NCI-H748 treated with DMSO at 0.1 percent for 48 hours (cell line): ENCODE results near the gene LEFTY2.
"Not testable (repeated sequence)": the region's sequence is repeated elsewhere in the genome, so short reads cannot be mapped to it uniquely, and the experiment has no call there.

Experiments used
- DNase-seq: peaks from one replicate; lab custom pipeline; 2025; lab: John Stamatoyannopoulos, UW

Gene LEFTY2, protein sequence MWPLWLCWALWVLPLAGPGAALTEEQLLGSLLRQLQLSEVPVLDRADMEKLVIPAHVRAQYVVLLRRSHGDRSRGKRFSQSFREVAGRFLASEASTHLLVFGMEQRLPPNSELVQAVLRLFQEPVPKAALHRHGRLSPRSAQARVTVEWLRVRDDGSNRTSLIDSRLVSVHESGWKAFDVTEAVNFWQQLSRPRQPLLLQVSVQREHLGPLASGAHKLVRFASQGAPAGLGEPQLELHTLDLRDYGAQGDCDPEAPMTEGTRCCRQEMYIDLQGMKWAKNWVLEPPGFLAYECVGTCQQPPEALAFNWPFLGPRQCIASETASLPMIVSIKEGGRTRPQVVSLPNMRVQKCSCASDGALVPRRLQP

GRCh38 chr1:225941187-225941941 lies at the start of gene LEFTY2:
Gene LEFTY2 (minus strand): TSS chr1:225941220. CDS start chr1:225941140, 80 bp downstream.
- DNase-seq, result no peak

GRCh38 chr1:225987491-225988316 lies 46.7 kb upstream of the LEFTY2 start:
- no peak for DNase-seq

DNA sequence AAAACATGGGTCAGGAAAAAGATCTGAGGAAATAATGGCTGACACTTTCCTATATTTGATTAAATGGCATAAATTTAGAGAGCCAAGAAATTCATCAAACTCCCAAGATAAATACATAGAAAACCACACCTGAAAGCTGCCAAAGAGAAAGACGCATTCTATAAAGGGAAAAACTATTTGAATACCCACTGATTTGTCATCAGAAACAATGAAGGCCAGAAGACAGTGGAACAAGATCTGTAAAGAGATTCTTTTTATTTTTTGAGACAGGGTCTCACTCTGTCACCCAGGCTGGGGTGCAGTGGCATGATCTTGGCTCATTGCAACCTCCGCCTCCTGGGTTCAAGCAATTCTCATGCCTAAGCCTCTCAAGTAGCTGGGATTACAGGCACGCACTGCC lies 40.7 kb upstream of the LEFTY2 start:
- DNase-seq, result no peak

GRCh38 chr1:225980005-225980836 lies 39.2 kb upstream of the LEFTY2 start:
- DNase-seq, result no peak

- no peak for DNase-seq
These were observed 38.4 kb upstream of the LEFTY2 start for GRCh38 chr1:225979421-225979820.

- DNase-seq, result no peak
These were observed 37.1 kb upstream of the LEFTY2 start for GRCh38 chr1:225977937-225978748.

DNA sequence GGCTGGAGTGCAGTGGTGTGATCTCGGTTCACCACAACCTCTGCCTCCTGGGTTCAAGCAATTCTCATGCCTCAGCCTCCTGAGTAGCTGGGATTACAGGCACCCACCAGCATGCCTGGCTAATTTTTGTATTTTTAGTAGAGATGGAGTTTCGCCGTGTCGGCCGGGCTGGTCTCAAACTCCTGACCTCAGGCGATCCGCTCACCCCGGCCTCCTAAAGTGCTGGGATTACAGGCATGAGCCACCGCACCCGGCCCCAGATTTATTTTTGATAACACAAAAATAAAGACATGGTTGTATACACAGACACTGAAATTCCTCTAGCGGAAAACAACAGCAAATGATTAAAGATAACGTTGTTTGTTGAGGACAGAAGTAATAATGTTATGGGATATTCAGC lies 34.1 kb upstream of the LEFTY2 start:
- DNase-seq, result not testable (repeated sequence)

GRCh38 chr1:225974454-225974853 lies 33.4 kb upstream of the LEFTY2 start:
- DNase-seq, result no peak

DNA sequence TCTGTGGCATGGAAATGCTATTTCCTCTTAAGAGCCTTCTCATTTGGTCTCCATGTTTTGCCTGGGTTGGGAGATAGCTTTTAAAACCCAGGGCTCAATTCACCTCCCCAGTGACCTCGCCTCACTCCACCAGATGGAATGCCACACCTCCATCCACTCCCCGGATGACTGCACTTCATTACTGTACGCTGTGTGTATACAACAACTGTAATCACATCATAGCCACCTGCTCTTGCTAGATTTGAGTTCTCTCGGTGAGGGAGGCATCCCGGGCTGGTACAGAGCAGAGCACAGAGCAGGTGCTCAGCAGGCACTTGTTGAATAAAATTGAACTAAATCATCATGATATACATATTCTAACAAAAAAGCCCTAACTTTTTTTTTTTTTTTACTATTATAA lies 32.1 kb upstream of the LEFTY2 start:
- peak; percentile 54 for DNase-seq

DNA sequence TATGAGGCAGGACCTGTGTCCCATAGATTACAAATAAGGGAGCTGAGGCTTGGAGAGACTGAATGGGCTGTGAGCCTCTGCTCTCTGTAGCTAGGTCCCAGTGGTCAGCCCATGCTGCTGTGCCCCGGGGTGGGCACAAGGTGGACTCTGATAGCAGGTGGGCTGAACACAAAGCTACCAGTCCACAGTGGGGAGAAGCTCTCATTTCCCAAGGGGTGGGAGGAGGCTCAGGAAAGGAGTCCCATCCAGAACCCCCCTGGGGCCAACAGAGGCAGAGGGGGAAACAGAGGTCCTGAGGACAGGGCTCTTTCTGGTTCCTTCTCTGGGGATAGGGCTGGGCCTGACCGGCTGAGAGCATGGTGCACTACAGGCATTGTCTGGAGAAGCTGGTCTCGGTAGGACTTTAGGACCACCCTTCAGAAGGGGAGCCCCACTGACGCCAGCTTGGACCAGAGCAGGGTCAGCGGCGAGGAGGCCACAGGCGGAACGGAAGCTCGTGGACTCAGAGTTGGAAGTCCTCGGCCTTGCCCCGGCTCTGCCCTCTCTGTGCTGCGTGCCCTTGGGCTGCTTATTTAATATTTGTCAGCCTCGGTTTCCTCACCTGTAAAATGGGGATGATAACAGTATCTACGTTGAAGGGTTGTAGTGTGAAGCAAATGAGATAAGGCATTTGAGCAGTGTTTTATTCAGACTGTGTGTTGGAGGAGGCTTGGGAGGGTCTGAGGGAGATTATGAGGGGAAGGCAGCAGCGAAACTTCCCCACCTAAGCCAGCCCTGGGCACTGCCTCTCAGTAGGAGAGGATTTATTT lies 31.5 kb upstream of the LEFTY2 start:
- no peak for DNase-seq

DNA sequence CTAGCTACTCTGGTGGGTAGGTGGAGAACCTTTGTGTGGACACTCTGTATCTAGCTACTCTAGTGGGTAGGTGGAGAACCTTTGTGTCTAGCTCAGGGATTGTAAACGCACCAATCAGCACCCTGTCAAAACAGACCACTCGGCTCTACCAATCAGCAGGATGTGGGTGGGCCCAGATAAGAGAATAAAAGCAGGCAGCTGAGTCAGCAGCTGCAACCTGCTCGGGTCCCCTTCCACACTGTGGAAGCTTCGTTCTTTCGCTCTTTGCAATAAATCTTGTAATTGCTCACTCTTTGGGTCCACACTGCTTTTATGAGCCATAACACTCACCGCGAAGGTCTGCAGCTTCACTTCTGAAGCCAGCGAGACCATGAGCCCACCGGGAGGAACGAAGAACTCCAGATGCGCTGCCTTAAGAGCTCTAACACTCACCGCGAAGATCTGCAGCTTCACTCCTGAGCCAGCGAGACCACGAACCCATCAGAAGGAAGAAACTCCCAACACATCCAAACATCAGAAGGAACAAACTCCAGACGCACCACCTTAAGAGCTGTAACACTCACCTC lies 29.7 kb upstream of the LEFTY2 start:
- DNase-seq, result not testable (repeated sequence)

- DNase-seq, result not testable (repeated sequence)
These were observed 28.7 kb upstream of the LEFTY2 start for GRCh38 chr1:225969751-225970150.

GRCh38 chr1:225965231-225965630 lies 24.2 kb upstream of the LEFTY2 start:
- no peak for DNase-seq

- DNase-seq, result no peak
These were observed 22.9 kb upstream of the LEFTY2 start for GRCh38 chr1:225963735-225964530.

DNA sequence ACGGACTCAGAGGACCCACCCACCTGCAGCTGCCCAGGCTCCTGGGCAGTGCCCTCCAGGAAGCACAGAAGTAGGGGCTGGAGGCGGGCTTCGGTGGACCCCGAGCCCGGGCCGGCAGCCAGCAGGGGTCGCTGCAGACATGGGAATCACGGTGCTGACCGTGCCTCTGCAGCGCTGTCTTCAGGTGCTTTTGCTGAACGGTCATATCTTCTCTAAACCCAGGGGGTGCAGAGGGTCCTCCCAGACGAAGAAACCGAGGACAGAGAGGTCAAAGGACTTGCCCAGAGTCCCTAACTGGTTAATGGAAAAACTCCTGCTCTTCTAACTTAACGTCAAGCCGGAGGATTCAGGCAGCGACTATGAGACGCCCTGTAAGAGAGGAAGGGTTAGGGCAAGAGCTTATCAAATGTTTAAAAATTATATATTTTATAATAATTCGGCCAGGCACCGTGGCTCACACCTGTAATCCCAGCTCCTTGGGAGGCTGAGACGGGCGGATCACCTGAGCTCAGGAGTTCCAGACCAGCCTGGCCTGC lies 21.5 kb upstream of the LEFTY2 start:
- no peak for DNase-seq

DNA sequence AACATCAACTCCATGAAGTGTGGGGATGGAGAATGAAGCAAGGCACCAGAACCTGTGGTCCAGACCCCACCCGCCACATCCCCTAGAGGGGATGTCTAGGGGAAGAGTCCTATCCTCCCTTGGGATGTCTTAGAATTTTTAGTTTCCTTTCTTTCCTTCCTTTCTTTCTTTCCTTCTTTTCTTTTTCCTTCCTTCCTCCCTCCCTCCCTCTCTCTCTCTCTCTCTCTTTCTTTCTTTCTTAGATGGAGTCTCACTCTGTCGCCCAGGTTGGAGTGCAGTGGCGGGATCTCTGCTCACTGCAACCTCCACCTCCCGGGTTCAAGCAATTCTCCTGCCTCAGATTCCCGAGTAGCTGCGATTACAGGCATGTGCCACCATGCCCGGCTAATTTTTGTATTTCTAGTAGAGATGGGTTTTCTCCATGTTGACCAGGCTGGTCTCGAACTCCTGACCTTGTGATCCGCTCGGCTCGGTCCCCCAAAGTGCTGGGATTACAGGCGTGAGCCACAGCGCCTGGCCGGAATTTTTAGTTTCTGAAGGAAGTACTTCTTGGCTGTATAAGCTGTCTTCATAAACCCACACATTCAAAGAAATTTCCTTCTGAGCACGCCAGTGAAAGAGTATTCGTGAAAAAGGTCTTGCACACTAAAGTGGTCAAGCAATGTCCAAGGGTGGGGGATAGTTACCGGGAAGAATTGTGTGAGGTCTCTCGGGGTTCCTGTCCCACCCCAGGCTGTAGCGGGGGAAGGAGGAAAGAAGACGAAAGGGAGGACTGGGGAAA lies 20.8 kb upstream of the LEFTY2 start:
- no peak for DNase-seq

DNA sequence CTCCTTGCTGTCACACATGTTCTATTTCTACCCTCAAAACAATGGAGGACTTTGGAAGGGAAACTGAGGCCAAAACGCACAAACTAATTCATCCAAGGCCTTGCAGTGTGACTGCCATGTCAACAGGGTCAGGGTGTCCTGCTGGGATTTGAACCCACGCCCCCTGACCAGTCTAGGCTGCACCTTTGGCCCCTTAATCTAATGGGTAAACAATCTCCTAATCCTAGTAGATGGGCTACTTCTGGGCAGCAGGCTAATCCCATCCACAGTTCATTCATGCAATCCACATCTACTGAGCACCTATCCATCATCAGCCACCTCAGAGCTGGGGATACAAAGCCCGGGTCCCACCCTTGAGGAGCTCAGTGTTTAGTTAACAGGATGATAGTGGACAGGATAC lies 17.0 kb upstream of the LEFTY2 start:
- no peak for DNase-seq

- no peak for DNase-seq
These were observed 13.7 kb upstream of the LEFTY2 start for GRCh38 chr1:225954753-225955152.
